PC-9 (cell line): ENCODE measurements around the gene XPO4. TPM values are rescaled to one million over a fixed set of nuclear protein-coding genes. Genes with fewer than 3 reads are reported as not detected.
"Not testable (repeated sequence)": the region's sequence is repeated elsewhere in the genome, so short reads cannot be mapped to it uniquely, and the experiment has no call there.

Experiments
- BruUV-seq: library from RNA; stranded (reverse); fragments of 400-500 nt; replicated peaks from 2 replicates; lab custom pipeline; 2021; lab: Mats Ljungman, UMichigan
- CTCF ChIA-PET: fragments of 300-600 bp; sonication (Branson Sonifier 250); formaldehyde crosslinking; loops from one replicate; lab custom pipeline; 2022; ENCODE audit warnings: antibody characterized with exemption; lab: Charles Lee
- POLR2A ChIA-PET: fragments of 300-600 bp; sonication (Branson Sonifier 250); formaldehyde crosslinking; loops from one replicate; lab custom pipeline; 2022; ENCODE audit warnings: antibody characterized with exemption; ENCODE audit not compliant: unreplicated experiment; lab: Charles Lee
- DNase-seq, 2 experiments: peaks; one replicate each; pipeline versions ENCODE4 v3.0.0 to v3.0.0-alpha.2; 2015 to 2022; ENCODE audit warnings: mixed read lengths in 1 of 2
- H2AFZ ChIP-seq: fragments of 200-600 bp; sonication (generic); 2 replicates; pipeline ENCODE4 v1.8.1; 2017; ENCODE audit warnings: antibody characterized with exemption
- H3F3A ChIP-seq: fragments of 200-600 bp; sonication (generic); 2 replicates; pipeline ENCODE4 v1.8.1; 2017; ENCODE audit warnings: antibody characterized with exemption, mild to moderate bottlenecking, low read depth; ENCODE audit not compliant: insufficient read depth
- H3K27ac ChIP-seq: fragments of 200-600 bp; sonication (generic); 2 replicates; pipeline ENCODE4 v1.6.1; 2016; ENCODE audit warnings: mixed run types
- H3K27me3 ChIP-seq: fragments of 200-600 bp; sonication (generic); 2 replicates; pipeline ENCODE4 v1.6.1; 2016; ENCODE audit warnings: low read depth, mixed run types; ENCODE audit not compliant: insufficient read depth
- H3K36me3 ChIP-seq: fragments of 200-600 bp; sonication (generic); 2 replicates; pipeline ENCODE4 v1.6.1; 2016; ENCODE audit warnings: low read depth, mixed run types
- H3K4me1 ChIP-seq: fragments of 200-600 bp; sonication (generic); replicated peaks from 2 replicates; pipeline ENCODE4 v1.6.1; 2016; ENCODE audit warnings: mixed run types; ENCODE audit not compliant: insufficient read depth
- H3K4me2 ChIP-seq: fragments of 200-600 bp; sonication (generic); 2 replicates; pipeline ENCODE4 v1.6.1; 2017; ENCODE audit warnings: mixed run types
- H3K4me3 ChIP-seq: fragments of 200-600 bp; sonication (generic); 2 replicates; pipeline ENCODE4 v1.6.1; 2016; ENCODE audit warnings: mixed run types
- H3K79me2 ChIP-seq: fragments of 200-600 bp; sonication (generic); 2 replicates; pipeline ENCODE4 v1.6.1; 2017; ENCODE audit warnings: low read depth, mixed run types
- H3K9me2 ChIP-seq: fragments of 200-600 bp; sonication (generic); 2 replicates; pipeline ENCODE4 v1.8.1; 2017; ENCODE audit warnings: mild to moderate bottlenecking; ENCODE audit not compliant: insufficient read depth
- H3K9me3 ChIP-seq: fragments of 200-600 bp; sonication (generic); 2 replicates; pipeline ENCODE4 v1.8.1; 2016; ENCODE audit warnings: low read depth; ENCODE audit not compliant: insufficient read depth
- H4K20me1 ChIP-seq: fragments of 200-600 bp; sonication (generic); 2 replicates; pipeline ENCODE4 v1.8.1; 2017; ENCODE audit not compliant: insufficient read depth
- EZH2 ChIP-seq: fragments of 200-600 bp; sonication (generic); IDR thresholded peaks from 2 replicates; pipeline ENCODE4 v1.8.0; 2017; ENCODE audit warnings: antibody characterized with exemption, low read depth
- intact Hi-C: fragments of 100-400 bp; cut with micrococcal nuclease; formaldehyde crosslinking; loops from one replicate; pipeline ENCODE4 v1.10.0; 2022; ENCODE audit not compliant: unreplicated experiment
- total RNA-seq: library from RNA; stranded (reverse); gene quantifications from 2 replicates; pipeline ENCODE4 v1.2.3, GENCODE V29; 2021
- TF ChIP-seq, protein P1 (sequence below): fragments of 200-600 bp; sonication (generic); conservative IDR thresholded peaks from 2 replicates; pipeline ENCODE4 v1.6.1; 2017; ENCODE audit warnings: mixed run types, antibody characterized with exemption, mild to moderate bottlenecking, moderate library complexity

The XPO4 gene
- total RNA-seq, 1 experiment from 2014 or later = 11.1 TPM

DNA sequence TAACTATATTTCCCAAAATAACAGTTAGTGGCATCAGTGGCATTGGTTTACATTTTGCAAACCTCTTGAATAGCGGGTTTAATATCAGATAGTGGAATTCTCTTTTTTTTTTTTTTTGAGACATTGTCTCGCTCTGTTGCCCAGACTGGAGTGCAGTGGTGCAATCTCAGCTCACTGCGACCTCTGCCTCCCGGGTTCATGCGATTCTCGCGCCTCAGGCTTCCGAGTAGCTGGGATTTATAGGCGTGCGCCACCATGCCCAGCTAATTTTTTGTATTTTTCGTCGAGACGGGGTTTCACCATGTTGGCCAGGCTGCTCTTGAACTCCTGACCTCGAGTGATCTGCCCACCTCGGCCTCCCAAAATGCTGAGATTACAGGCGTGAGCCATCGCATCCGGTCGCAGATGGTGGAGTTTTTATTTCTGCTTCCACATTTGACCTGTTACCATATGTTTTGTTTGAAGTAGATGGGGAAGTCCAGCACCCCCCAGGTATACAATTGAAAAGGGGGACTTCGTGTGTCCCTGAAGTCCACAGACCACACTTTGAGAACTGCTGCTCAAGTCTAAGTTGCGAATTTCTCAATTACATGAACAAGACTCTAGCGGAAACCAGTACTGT, 40.5 kb upstream of the XPO4 start:
- Histone ChIP-seq H4K20me1 (no peaks in the 10 kb centered on the region), H3F3A (peaks cover 13% of the 10 kb centered on the region), H3K4me3 (no peak overlapping the region), H3K9me3 (no peaks in the 10 kb centered on the region), H3K9me2 (no peaks in the 10 kb centered on the region), H3K36me3 (no peaks in the 10 kb centered on the region), H3K27me3 (no peaks in the 10 kb centered on the region), H2AFZ (peak overlapping the region; percentile 30; the same call in 1 of the 2 replicates), H3K4me1 (peaks cover 15% of the 10 kb centered on the region), H3K4me2 (peak overlapping the region; percentile 54), H3K79me2 (no peaks in the 10 kb centered on the region), H3K27ac (no peak overlapping the region)
- ChIA-PET POLR2A (no interaction called here), CTCF (interaction anchor here (1.1 kb wide), 1 partner anchor 237 kb away, joined by 4 read pairs; no protein-coding TSS in a partner anchor)
- intact Hi-C loops = loop anchor here (1.0 to 5.0 kb wide), 4 partner anchors 189 to 536 kb away; no protein-coding TSS in a partner anchor
- no peak for DNase-seq
- TF ChIP-seq, protein P1, sequence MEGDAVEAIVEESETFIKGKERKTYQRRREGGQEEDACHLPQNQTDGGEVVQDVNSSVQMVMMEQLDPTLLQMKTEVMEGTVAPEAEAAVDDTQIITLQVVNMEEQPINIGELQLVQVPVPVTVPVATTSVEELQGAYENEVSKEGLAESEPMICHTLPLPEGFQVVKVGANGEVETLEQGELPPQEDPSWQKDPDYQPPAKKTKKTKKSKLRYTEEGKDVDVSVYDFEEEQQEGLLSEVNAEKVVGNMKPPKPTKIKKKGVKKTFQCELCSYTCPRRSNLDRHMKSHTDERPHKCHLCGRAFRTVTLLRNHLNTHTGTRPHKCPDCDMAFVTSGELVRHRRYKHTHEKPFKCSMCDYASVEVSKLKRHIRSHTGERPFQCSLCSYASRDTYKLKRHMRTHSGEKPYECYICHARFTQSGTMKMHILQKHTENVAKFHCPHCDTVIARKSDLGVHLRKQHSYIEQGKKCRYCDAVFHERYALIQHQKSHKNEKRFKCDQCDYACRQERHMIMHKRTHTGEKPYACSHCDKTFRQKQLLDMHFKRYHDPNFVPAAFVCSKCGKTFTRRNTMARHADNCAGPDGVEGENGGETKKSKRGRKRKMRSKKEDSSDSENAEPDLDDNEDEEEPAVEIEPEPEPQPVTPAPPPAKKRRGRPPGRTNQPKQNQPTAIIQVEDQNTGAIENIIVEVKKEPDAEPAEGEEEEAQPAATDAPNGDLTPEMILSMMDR = no peak
- no peak for TF ChIP-seq EZH2
- no TSS peak for BruUV-seq

DNA sequence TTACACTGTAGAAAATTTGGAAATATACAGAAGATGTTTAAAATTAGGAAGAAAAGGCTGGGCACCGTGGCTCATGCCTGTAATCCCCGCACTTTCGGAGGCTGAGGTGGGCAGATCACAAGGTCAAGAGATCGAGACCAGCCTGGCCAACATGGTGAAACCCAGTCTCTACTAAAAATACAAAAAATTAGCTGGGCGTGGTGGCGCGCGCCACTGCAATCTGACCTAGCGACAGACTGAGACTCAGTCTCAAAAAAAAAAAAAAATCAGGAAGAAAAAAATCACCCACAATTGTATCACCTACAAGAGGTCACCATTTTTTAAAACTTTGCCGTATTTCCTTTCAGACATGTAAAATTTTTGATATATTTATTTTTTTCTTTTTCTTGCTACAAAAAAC, 38.0 kb upstream of the XPO4 start:
- H2AFZ ChIP-seq, CTCF ChIA-PET, H3K4me3 ChIP-seq, H3K27ac ChIP-seq, H3K27me3 ChIP-seq, BruUV-seq, POLR2A ChIA-PET, H3K9me3 ChIP-seq, DNase-seq, H3K79me2 ChIP-seq, H3K9me2 ChIP-seq, H3K36me3 ChIP-seq, H4K20me1 ChIP-seq: not testable (repeated sequence)
- H3K4me1 ChIP-seq = peaks cover 15% of the 10 kb centered on the region
- H3K4me2 ChIP-seq = peak overlapping the region; percentile 28; the same call in 1 of the 2 replicates
- intact Hi-C loops = loop anchor here (5.0 kb wide), 2 partner anchors 192 to 357 kb away; no protein-coding TSS in a partner anchor
- H3F3A ChIP-seq = peaks cover 13% of the 10 kb centered on the region

DNA sequence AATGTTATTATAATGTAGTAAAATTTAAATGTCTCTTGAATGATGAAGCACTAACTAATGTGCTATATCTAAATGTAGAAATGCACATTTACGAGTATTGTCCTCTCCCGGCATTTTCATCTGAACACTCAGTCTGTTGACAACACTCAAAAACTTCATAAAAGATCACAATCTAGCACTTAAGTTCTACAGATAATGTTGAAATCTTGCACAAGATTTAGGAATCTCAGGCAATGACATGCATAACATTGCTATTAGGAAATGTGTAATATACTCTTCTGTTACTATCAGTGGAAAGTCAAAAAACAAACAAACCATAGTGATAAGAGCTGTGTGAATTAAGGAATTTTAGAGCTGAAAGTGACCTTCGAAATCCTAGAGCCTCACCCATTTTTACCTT, 37.5 kb upstream of the XPO4 start:
- POLR2A ChIA-PET = no interaction called here
- Histone ChIP-seq H4K20me1 (no peaks in the 10 kb centered on the region), H3K79me2 (no peaks in the 10 kb centered on the region), H3K9me3 (no peaks in the 10 kb centered on the region), H3K4me1 (peaks cover 15% of the 10 kb centered on the region), H3K9me2 (no peaks in the 10 kb centered on the region), H3K4me3 (no peak overlapping the region), H3K27ac (0 out of 2 replicates have a peak overlapping the region, but pooled peaks have one; percentile 8), H3K36me3 (no peaks in the 10 kb centered on the region), H3K27me3 (no peaks in the 10 kb centered on the region), H2AFZ (no peak overlapping the region), H3K4me2 (peak overlapping the region; percentile 28), H3F3A (peaks cover 13% of the 10 kb centered on the region)
- BruUV-seq = no TSS peak
- CTCF ChIA-PET = no interaction called here
- intact Hi-C loops = loop anchor here (5.0 kb wide), 2 partner anchors 192 to 357 kb away; no protein-coding TSS in a partner anchor
- peak in 1 of 2 experiments; percentile 76 for DNase-seq
- TF ChIP-seq, protein P1 = no peak
- no peak for TF ChIP-seq EZH2
